ENCODE measurements around the gene DHX15. TPM values are rescaled to one million over a fixed set of nuclear protein-coding genes. Genes with fewer than 3 reads are reported as not detected.

Gene DHX15
- total RNA-seq, 2 donors from 2014 or later: 190 to 251 TPM

DNA sequence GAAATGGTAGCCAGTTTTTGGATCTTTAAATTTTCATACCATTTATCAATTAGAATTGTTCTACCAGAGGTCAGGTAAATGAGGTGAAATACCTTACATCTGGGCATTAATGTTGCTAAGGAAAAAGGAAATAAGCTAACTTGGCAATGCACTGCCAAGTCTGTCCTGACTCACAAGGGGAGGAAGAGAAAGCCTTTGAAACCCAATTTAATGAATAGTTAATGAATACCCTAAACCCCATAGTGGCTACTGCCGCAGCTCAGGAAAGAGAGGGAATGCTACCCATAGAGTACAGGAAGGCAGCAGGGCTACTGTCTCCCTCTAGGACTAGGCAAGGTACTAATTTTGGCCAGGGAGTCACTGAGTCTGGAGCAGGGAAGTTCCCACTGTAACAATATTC, 16.8 kb upstream of the DHX15 start:
- no peak for ATAC-seq

DNA sequence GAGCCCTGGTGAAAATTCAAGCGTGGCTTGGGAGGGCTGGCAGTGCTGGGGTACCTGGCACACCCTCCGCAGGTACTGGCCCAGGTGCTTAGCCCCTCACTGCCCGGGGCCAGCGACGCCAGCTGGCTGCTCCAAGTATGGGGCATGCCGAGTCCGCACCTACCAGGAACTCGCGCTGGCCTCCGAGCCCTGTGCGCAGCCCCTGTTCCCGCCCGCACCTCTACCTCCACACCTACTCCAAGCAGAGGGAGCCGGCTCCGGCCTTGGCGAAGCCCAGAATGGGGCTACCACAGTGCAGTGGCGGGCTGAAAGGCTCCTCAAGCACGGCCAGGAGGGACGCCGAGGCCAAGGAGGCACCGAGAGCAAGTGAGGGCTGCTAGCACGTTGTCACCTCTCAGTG, 14.9 kb upstream of the DHX15 start:
- ATAC-seq (no peak), DNase-seq (ENCODE audit: low spot score) (no peak)
- no peaks in the 10 kb centered on the region for H3K36me3 Mint-ChIP-seq
- peaks cover 15 to 26% of the 10 kb centered on the region in 2 donors for H3K27me3 Mint-ChIP-seq
- H3K27ac Mint-ChIP-seq: no peak overlapping the region
- no peak overlapping the region for H3K4me3 Mint-ChIP-seq
- H3K9me3 Mint-ChIP-seq: no peaks in the 10 kb centered on the region
- no peaks in the 10 kb centered on the region for H3K4me1 Mint-ChIP-seq (ENCODE audit: low read depth in 2 of 2)

More for the DNA sequence above, 16.8 kb upstream of the DHX15 start:
- Mint-ChIP-seq H3K27ac (no peak overlapping the region), H3K4me3 (no peak overlapping the region), H3K4me1 (ENCODE audit: low read depth in 2 of 2) (peaks cover 3 to 4% of the 10 kb centered on the region in 2 donors), H3K27me3 (peaks cover 16 to 29% of the 10 kb centered on the region in 2 donors), H3K9me3 (no peaks in the 10 kb centered on the region), H3K36me3 (no peaks in the 10 kb centered on the region)
- DNase-seq (ENCODE audit: low spot score): no peak

DNA sequence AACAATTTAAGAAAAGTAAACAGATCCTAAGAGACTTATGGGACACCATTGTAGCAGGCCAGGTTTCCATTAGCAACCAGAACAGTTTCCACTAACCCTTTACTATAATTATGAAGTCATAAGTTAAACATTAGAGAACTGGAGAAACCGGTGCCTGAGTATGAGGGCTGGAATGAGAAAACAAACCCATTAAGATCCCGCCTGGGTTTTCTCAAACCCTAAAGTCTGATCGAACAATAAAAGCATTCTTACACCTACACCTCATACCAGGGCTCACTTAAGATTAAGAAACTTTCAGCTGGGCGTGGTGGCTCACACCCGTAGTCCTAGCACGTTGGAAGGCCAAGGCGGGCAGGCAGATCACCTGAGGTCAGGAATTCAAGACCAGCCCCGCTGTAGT, 13.7 kb upstream of the DHX15 start:
- DNase-seq (ENCODE audit: low spot score): no peak
- no peak for ATAC-seq
- Mint-ChIP-seq H3K4me3 (no peak overlapping the region), H3K27me3 (peaks cover 21 to 33% of the 10 kb centered on the region in 2 donors), H3K27ac (no peak overlapping the region), H3K36me3 (no peaks in the 10 kb centered on the region), H3K4me1 (ENCODE audit: low read depth in 2 of 2) (no peaks in the 10 kb centered on the region), H3K9me3 (no peaks in the 10 kb centered on the region)

- H3K27ac Mint-ChIP-seq: no peak overlapping the region
Measured at GRCh38 chr4:24595659-24596058, 11.3 kb upstream of the DHX15 start.

GRCh38 chr4:24594887-24595286, 10.5 kb upstream of the DHX15 start:
- DNase-seq (ENCODE audit: low spot score): no peak
- no peak for ATAC-seq
- no peaks in the 10 kb centered on the region for H3K9me3 Mint-ChIP-seq
- no peak overlapping the region for H3K27ac Mint-ChIP-seq
- H3K27me3 Mint-ChIP-seq: peaks cover 22 to 31% of the 10 kb centered on the region in 2 donors
- H3K4me3 Mint-ChIP-seq: no peak overlapping the region
- no peaks in the 10 kb centered on the region for H3K36me3 Mint-ChIP-seq
- H3K4me1 Mint-ChIP-seq (ENCODE audit: low read depth in 2 of 2): no peaks in the 10 kb centered on the region

More at GRCh38 chr4:24595659-24596058, 11.3 kb upstream of the DHX15 start:
- DNase-seq (ENCODE audit: low spot score) (no peak), ATAC-seq (no peak)
- no peaks in the 10 kb centered on the region for H3K4me1 Mint-ChIP-seq (ENCODE audit: low read depth in 2 of 2)
- H3K4me3 Mint-ChIP-seq: no peak overlapping the region
- H3K27me3 Mint-ChIP-seq: peaks cover 22 to 28% of the 10 kb centered on the region in 2 donors
- no peaks in the 10 kb centered on the region for H3K9me3 Mint-ChIP-seq
- H3K36me3 Mint-ChIP-seq: no peaks in the 10 kb centered on the region

DNA sequence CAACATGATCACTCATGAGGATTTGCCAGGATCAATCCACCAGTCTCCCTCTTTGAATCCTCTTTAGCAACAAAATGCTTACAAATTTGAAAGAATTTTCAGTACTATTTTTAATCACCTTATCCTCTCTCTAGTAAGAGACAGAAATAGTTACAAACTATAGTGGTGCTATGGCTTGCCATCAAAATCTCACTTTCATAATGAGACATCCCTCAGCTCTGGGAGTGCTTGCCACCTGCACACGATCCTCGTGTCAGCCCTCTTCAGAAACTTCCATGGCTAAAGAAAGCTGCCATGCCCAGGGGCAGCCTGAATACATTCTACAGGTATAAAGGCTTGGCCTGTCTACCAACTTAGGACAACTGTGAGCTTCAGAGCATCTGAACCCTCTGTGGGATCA, 5.1 kb upstream of the DHX15 start:
- Mint-ChIP-seq H3K27me3 (peaks cover 15 to 20% of the 10 kb centered on the region in 2 donors), H3K4me3 (no peak overlapping the region), H3K9me3 (no peaks in the 10 kb centered on the region), H3K4me1 (ENCODE audit: low read depth in 2 of 2) (peaks cover 0 to 3% of the 10 kb centered on the region in 2 donors), H3K27ac (no peak overlapping the region), H3K36me3 (no peaks in the 10 kb centered on the region)
- ATAC-seq: peak in 1 of 2 donors; percentile 32
- no peak for DNase-seq (ENCODE audit: low spot score)

DNA sequence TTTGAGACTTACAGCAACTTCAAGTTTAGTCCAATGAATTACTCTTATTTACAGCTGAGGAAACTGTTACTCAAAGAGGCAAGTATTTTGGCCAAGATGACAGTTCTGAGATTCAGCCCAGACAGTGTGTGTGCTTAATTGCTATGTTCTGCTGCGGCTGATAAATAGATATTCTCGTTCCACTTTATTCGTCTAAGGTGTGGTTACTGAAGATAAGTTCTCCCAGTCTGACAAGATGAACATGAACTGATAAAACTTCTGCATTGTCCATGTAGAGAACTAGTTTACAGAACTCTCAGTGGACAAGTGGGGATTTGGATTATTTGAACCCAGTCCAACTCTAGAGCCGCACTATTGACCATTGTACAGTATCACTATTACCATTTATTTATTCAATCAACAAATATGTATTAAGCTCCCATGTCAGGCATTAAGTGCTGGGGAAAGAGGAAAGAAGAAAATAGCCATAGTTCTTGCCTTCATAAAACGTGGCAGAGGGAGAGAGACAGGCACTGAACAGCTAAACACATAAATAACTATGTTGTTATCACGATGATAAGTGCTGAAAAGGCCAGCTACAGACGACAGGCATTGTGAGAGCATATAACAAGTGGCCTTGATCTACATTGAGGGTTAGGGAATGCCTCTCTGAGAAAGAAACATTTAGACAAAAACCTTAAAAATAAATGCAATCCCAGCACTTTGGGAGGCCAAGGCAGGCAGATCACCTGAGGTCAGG, 4.0 kb upstream of the DHX15 start:
- Mint-ChIP-seq H3K27me3 (peaks cover 8 to 15% of the 10 kb centered on the region in 2 donors), H3K27ac (no peak overlapping the region)
- no peak for DNase-seq (ENCODE audit: low spot score)

DNA sequence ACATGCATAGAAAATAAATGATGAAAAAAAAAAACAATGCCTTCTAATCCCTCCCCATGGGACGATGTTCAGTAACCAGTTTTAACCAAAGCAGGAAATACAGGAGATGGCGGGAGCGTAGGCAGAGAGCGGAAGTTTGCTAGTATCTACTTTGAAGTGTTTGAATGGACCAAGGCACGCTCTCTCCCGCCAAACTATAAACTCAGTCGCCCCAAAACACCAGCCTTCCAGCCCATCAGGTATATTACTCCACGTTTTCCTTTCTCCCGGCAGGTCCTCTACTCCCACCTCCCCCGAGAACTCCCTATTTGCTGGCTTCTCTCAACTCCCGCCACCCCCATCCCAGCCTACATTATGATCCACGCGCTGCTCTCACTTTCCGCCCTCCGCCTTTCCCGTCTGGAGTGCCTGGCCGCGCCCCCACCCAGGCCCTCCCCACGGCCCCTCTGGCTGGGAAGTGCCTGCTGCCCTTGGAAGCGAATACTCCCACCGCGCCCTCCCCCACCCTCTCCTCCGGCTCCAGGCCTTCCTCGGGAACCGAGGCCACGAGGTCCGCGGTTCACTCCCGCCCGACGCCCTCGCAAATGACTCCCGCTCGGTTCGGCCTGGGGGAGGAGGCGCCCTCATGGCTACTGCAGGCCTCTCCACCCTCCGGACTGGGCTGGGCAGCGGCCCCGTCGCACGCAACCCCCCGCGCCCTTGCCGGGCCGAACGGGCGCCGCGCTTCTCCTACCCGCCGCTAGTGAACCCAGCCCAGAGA, 723 bp downstream of the DHX15 start:
- H3K4me3 Mint-ChIP-seq: peak overlapping the region; percentile 95
- DNase-seq (ENCODE audit: low spot score): peak; percentile 76
- H3K4me1 Mint-ChIP-seq (ENCODE audit: low read depth in 2 of 2): peaks cover 30 to 39% of the 10 kb centered on the region in 2 donors
- H3K27ac Mint-ChIP-seq: peak overlapping the region; percentile 93 to 96
- peak; percentile 11 to 50 for ATAC-seq
- H3K9me3 Mint-ChIP-seq: no peaks in the 10 kb centered on the region
- H3K27me3 Mint-ChIP-seq: no peaks in the 10 kb centered on the region
- H3K36me3 Mint-ChIP-seq: peaks cover 19% of the 10 kb centered on the region

More for the DNA sequence above, 4.0 kb upstream of the DHX15 start:
- peaks cover 3% of the 10 kb centered on the region for H3K36me3 Mint-ChIP-seq
- H3K9me3 Mint-ChIP-seq: no peaks in the 10 kb centered on the region
- ATAC-seq: no peak
- no peak overlapping the region for H3K4me3 Mint-ChIP-seq
- peaks cover 2 to 4% of the 10 kb centered on the region in 2 donors for H3K4me1 Mint-ChIP-seq (ENCODE audit: low read depth in 2 of 2)

DNA sequence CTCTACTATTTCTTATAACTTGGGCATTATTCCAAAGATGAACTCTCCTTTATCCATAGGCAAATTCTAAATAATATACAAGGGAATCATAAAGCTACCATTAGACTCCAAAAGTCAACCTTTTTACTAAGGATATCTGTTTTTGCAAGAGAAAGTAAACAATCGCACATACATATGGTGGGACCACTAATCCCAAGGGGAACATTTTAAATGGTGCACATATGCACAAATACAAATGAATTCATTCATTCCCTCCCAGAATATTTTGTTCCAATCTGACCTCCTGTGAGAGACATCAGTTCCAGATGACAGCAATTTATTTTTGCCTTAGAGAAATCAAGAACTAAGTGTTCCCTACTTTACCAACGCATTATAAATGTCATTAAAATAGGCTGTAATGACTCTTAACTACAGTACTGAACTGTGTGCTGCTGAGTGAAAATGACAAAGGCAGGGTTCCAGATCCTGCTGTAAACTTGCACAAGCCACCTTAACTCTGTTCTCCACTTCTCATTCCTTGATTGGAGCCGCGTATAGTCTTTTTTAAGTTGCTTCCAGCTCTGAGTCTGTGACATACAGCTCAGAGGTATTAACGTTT, 2.0 kb downstream of the DHX15 start:
- Mint-ChIP-seq H3K9me3 (no peaks in the 10 kb centered on the region), H3K4me1 (ENCODE audit: low read depth in 2 of 2) (peaks cover 41 to 52% of the 10 kb centered on the region in 2 donors), H3K36me3 (peaks cover 19% of the 10 kb centered on the region), H3K27ac (peak overlapping the region; percentile 93 to 96), H3K27me3 (no peaks in the 10 kb centered on the region), H3K4me3 (peak overlapping the region; percentile 95)
- no peak for DNase-seq (ENCODE audit: low spot score)
- no peak for ATAC-seq

- Mint-ChIP-seq H3K27ac (peak overlapping the region; percentile 18 to 48), H3K9me3 (no peaks in the 10 kb centered on the region)
- ATAC-seq: no peak
Measured at GRCh38 chr4:24578364-24578763, 6.0 kb downstream of the DHX15 start.

DNA sequence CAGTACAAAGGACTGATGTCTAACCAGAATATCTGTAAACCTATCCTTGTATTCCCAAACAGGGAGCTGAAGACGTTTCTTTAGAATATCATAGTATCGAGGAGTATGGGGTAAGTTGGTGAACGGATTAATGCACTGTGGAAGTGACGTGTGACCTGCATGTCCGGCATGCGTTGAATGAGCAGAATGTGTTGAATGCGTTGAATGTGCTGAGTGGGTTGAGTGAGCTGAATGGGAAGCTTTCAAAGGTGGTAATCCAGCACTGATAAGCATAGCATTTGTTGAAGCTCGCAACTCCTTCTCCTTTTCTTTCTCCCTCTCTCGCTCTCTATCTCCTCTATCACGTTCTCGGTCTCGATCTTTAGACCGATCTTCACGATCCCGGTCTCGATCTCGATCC, 8.1 kb downstream of the DHX15 start:
- DNase-seq (ENCODE audit: low spot score) (no peak), ATAC-seq (no peak)
- Mint-ChIP-seq H3K27me3 (no peaks in the 10 kb centered on the region), H3K4me3 (no peak overlapping the region), H3K9me3 (no peaks in the 10 kb centered on the region), H3K36me3 (peaks cover 28% of the 10 kb centered on the region), H3K27ac (peak overlapping the region in 1 of 2 donors; percentile 5), H3K4me1 (ENCODE audit: low read depth in 2 of 2) (peaks cover 44 to 58% of the 10 kb centered on the region in 2 donors)

More at GRCh38 chr4:24578364-24578763, 6.0 kb downstream of the DHX15 start:
- H3K36me3 Mint-ChIP-seq: peaks cover 36% of the 10 kb centered on the region
- no peaks in the 10 kb centered on the region for H3K27me3 Mint-ChIP-seq
- DNase-seq (ENCODE audit: low spot score): no peak
- H3K4me3 Mint-ChIP-seq: peak overlapping the region; percentile 15
- H3K4me1 Mint-ChIP-seq (ENCODE audit: low read depth in 2 of 2): peaks cover 58 to 72% of the 10 kb centered on the region in 2 donors

DNA sequence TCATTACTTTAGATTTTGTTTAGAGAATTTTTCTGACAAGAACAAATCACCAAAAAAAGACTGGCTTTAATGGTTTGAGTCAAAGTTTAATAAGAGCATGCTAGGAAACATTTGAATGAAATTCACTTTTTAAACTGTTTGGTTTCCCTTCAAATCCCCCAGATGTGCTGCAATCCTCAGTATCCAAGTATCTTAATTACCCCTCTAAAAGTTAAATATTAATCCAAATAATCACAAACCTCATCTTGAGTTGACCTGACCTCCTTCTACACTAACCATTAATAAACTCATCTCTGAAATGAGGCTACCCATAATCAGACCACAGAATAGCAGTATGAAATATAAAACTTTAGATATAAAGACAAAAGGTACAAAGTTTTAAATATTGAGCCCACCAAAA, 10.1 kb downstream of the DHX15 start:
- Mint-ChIP-seq H3K9me3 (no peaks in the 10 kb centered on the region), H3K4me1 (ENCODE audit: low read depth in 2 of 2) (peaks cover 60 to 69% of the 10 kb centered on the region in 2 donors), H3K36me3 (peaks cover 38% of the 10 kb centered on the region)

DNA sequence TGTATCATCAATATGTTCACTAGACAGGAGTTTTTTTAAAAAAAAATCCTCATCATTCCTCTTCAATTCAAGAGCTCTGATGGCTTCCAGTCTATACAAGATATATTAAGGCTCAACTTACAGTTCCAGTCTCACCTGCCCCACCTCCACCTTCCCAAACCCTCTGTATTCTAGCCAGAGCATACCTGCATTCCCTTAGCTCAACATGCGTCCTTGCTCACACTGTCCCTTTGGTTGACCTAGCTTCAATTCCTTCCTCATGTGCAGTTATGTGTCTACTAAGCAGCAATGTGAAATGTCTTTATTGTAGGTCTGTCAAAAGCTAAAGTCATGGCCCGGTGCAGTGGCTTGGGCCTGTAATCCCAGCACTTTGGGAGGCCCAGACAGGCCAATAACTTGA, 10.8 kb downstream of the DHX15 start:
- no peaks in the 10 kb centered on the region for H3K9me3 Mint-ChIP-seq
- peaks cover 40% of the 10 kb centered on the region for H3K36me3 Mint-ChIP-seq
- H3K27ac Mint-ChIP-seq: peak overlapping the region in 1 of 2 donors; percentile 31
- ATAC-seq: no peak
- no peak overlapping the region for H3K4me3 Mint-ChIP-seq
- no peaks in the 10 kb centered on the region for H3K27me3 Mint-ChIP-seq
- H3K4me1 Mint-ChIP-seq (ENCODE audit: low read depth in 2 of 2): peaks cover 56 to 65% of the 10 kb centered on the region in 2 donors
- DNase-seq (ENCODE audit: low spot score): no peak

More for the DNA sequence above, 10.1 kb downstream of the DHX15 start:
- DNase-seq (ENCODE audit: low spot score): no peak
- no peak overlapping the region for H3K4me3 Mint-ChIP-seq
- no peak for ATAC-seq
- no peak overlapping the region for H3K27ac Mint-ChIP-seq
- H3K27me3 Mint-ChIP-seq: no peaks in the 10 kb centered on the region

All from natural killer cell treated with Interleukin-12 subunit alpha and Interleukin-12 subunit beta and Interleukin-15 and Interleukin-18, amount 100 ng/mL, for 72 hours (primary cell).